ENCODE measurements around the gene IL26.
"Not testable (repeated sequence)": the region's sequence is repeated elsewhere in the genome, so short reads cannot be mapped to it uniquely, and the experiment has no call there.

Gene IL26

GRCh38 chr12:68239309-68239982, 13.8 kb upstream of the IL26 start:
- no peak for DNase-seq

- no peak for DNase-seq
Measured at GRCh38 chr12:68237619-68238018, 12.0 kb upstream of the IL26 start.

- no peak for DNase-seq
Measured at GRCh38 chr12:68237078-68237477, 11.5 kb upstream of the IL26 start.

GRCh38 chr12:68236421-68237059, 10.9 kb upstream of the IL26 start:
- no peak for DNase-seq

GRCh38 chr12:68235576-68235975, 10.0 kb upstream of the IL26 start:
- DNase-seq: no peak

GRCh38 chr12:68234140-68234539, 8.5 kb upstream of the IL26 start:
- no peak for DNase-seq

GRCh38 chr12:68233498-68233897, 7.9 kb upstream of the IL26 start:
- DNase-seq: no peak

GRCh38 chr12:68231691-68232090, 6.1 kb upstream of the IL26 start:
- no peak for DNase-seq

GRCh38 chr12:68231229-68231628, 5.6 kb upstream of the IL26 start:
- DNase-seq: no peak

GRCh38 chr12:68229956-68230355, 4.3 kb upstream of the IL26 start:
- no peak for DNase-seq

- no peak for DNase-seq
Measured at GRCh38 chr12:68227356-68227755, 1.7 kb upstream of the IL26 start.

- peak; percentile 54 for DNase-seq
Measured at GRCh38 chr12:68224613-68225285, 861 bp downstream of the IL26 start.

GRCh38 chr12:68223067-68223747, 2.4 kb downstream of the IL26 start:
- peak; percentile 89 for DNase-seq

GRCh38 chr12:68222326-68222725, 3.3 kb downstream of the IL26 start:
- peak; percentile 42 for DNase-seq

GRCh38 chr12:68221497-68221896, 4.1 kb downstream of the IL26 start:
- DNase-seq: no peak

- no peak for DNase-seq
Measured at GRCh38 chr12:68210875-68211274, 14.7 kb downstream of the IL26 start.

GRCh38 chr12:68209048-68209728, 16.4 kb downstream of the IL26 start:
- DNase-seq: not testable (repeated sequence)

- DNase-seq: no peak
Measured at GRCh38 chr12:68207276-68207675, 18.3 kb downstream of the IL26 start.

- no peak for DNase-seq
Measured at GRCh38 chr12:68206446-68206845, 19.2 kb downstream of the IL26 start.

- DNase-seq: no peak
Measured at GRCh38 chr12:68203460-68203875, 22.1 kb downstream of the IL26 start.

- peak; percentile 26 for DNase-seq
Measured at GRCh38 chr12:68200854-68201253, 24.8 kb downstream of the IL26 start.

GRCh38 chr12:68199127-68199526, 26.5 kb downstream of the IL26 start:
- no peak for DNase-seq

GRCh38 chr12:68198507-68199086, 27.0 kb downstream of the IL26 start:
- DNase-seq: no peak

All from fibroblast of upper back skin (primary cell).